Measurements from ENCODE around the gene ARL6IP4.

The ARL6IP4 gene

GRCh38 chr12:123019841-123020138 is 39.3 kb downstream of the ARL6IP4 start:
- Histone ChIP-seq H3K36me3 (ENCODE audit: control insufficient read depth in 2 of 2, insufficient read depth in 1 of 2, low read length in 2 of 2) (no peaks in the 10 kb centered on the region; a peak in 1 of 3 replicates), H3K4me3 (ENCODE audit: low read depth, low read length) (no peak overlapping the region), H3K9me3 (ENCODE audit: control insufficient read depth, insufficient read depth, low read depth, low read length) (no peaks in the 10 kb centered on the region), H3K27ac (ENCODE audit: extremely low read depth, low read depth, low read length) (0 out of 2 replicates have a peak overlapping the region, but pooled peaks have one; percentile 16), H3K4me1 (ENCODE audit: control insufficient read depth, insufficient read depth, low read length) (no peaks in the 10 kb centered on the region)
- POLR2A ChIA-PET: no interaction called here
- TF ChIP-seq ZNF175 (tag by site-specific recombination; IDR thresholded peaks at IDR 0.05) (no peak), ZIC2 (tag by site-specific recombination; IDR thresholded peaks at IDR 0.05) (peak; percentile 24; the same call in 1 of the 2 replicates), GLIS1 (tag by site-specific recombination; IDR thresholded peaks at IDR 0.05) (peak; percentile 82)
- CTCF ChIA-PET: interaction anchor here (1.3 to 1.6 kb wide), 2 partner anchors 15 to 56 kb away, joined by 3 to 4 read pairs; no protein-coding TSS in a partner anchor

- CTCF ChIA-PET: interaction anchor here (0.6 kb wide), 1 partner anchor 13 kb away, joined by 4 read pairs; no protein-coding TSS in a partner anchor
- no peaks in the 10 kb centered on the region; a peak in 1 of 3 replicates for H3K36me3 ChIP-seq (ENCODE audit: control insufficient read depth in 2 of 2, insufficient read depth in 1 of 2, low read length in 2 of 2)
- H3K9me3 ChIP-seq (ENCODE audit: control insufficient read depth, insufficient read depth, low read depth, low read length): no peaks in the 10 kb centered on the region
These were observed 41.5 kb downstream of the ARL6IP4 start for GRCh38 chr12:123021688-123022604.

More at GRCh38 chr12:123021688-123022604, 41.5 kb downstream of the ARL6IP4 start:
- Histone ChIP-seq H3K27ac (ENCODE audit: extremely low read depth, low read depth, low read length) (no peak overlapping the region), H3K4me3 (ENCODE audit: low read depth, low read length) (no peak overlapping the region), H3K4me1 (ENCODE audit: control insufficient read depth, insufficient read depth, low read length) (no peaks in the 10 kb centered on the region)
- TF ChIP-seq ZNF202 (tag by site-specific recombination; IDR thresholded peaks at IDR 0.05; ENCODE audit: borderline replicate concordance): no peak
- no peak for TF ChIP-seq ZNF785 (tag by site-specific recombination; IDR thresholded peaks at IDR 0.05)
- no peak for TF ChIP-seq ZBTB49 (tag by site-specific recombination; IDR thresholded peaks at IDR 0.05; ENCODE audit: low read depth)
- TF ChIP-seq BCL6B (tag by site-specific recombination; IDR thresholded peaks at IDR 0.05): no peak
- TF ChIP-seq ZEB2 (tag by site-specific recombination; IDR thresholded peaks at IDR 0.05): no peak
- no peak for TF ChIP-seq MYNN (tag by site-specific recombination; IDR thresholded peaks at IDR 0.05; ENCODE audit: borderline replicate concordance)
- no peak for TF ChIP-seq TRIM28 (IDR thresholded peaks at IDR 0.05; ENCODE audit: borderline replicate concordance, low read length)
- no peak for TF ChIP-seq ZSCAN16 (tag by site-specific recombination; IDR thresholded peaks at IDR 0.05)
- TF ChIP-seq PRDM2 (tag by site-specific recombination; IDR thresholded peaks at IDR 0.05; ENCODE audit: borderline replicate concordance): no peak
- no peak for TF ChIP-seq ZIC2 (tag by site-specific recombination; IDR thresholded peaks at IDR 0.05)
- POLR2A ChIA-PET: no interaction called here
